Panc1 (cell line): ENCODE measurements around the gene GPRIN1.

Source experiments
- CTCF ChIP-seq: fragments of 450-650 bp; IDR thresholded peaks from 2 replicates; pipeline ENCODE4 v1.5.1; 2017; ENCODE audit warnings: mild to moderate bottlenecking
- POLR2AphosphoS5 ChIP-seq: IDR thresholded peaks from 2 replicates; pipeline ENCODE4 v1.6.1; 2012; ENCODE audit warnings: mild to moderate bottlenecking, low read depth, low read length, moderate library complexity
- SIN3A ChIP-seq: IDR thresholded peaks from 2 replicates; pipeline ENCODE4 v1.6.1; 2012; ENCODE audit warnings: low read depth, mild to moderate bottlenecking, low read length, moderate library complexity, borderline replicate concordance; ENCODE audit not compliant: insufficient read depth
- TCF7L2 ChIP-seq: IDR thresholded peaks from 2 replicates; pipeline ENCODE4 v1.6.1; 2011; ENCODE audit warnings: mild to moderate bottlenecking, low read depth, low read length, inconsistent platforms

GRCh38 chr5:176568657-176569056 is 41.3 kb downstream of the GPRIN1 start:
- no peak for TF ChIP-seq CTCF
- no peak for TF ChIP-seq SIN3A
- no peak for TF ChIP-seq POLR2AphosphoS5
- TF ChIP-seq TCF7L2, result no peak
